Measurements from ENCODE around the gene GSG1L. TPM values are rescaled to one million over a fixed set of nuclear protein-coding genes. Genes with fewer than 3 reads are reported as not detected.

The GSG1L gene
- polyA plus RNA-seq, 3 donors = not detected

GRCh38 chr16:28025631-28026030, 37.9 kb downstream of the GSG1L start:
- peaks cover 0 to 20% (median 16%) of the 10 kb centered on the region in 7 donors for H3K9me3 Mint-ChIP-seq
- Histone ChIP-seq H3K4me2 (replicated peaks; ENCODE audit: extremely low read depth, low read length, poor library complexity, severe bottlenecking) (no peak overlapping the region), H3K9me3 (replicated peaks in 1 of 2; ENCODE audit: control insufficient read depth in 1 of 2, insufficient read depth in 1 of 2, low read length in 2 of 2) (peaks cover 0 to 4% of the 10 kb centered on the region in 2 donors), H4K20me1 (ENCODE audit: insufficient read depth, low read length) (no peaks in the 10 kb centered on the region), H3K9ac (ENCODE audit: insufficient read depth, low read length, poor library complexity, severe bottlenecking) (no peak overlapping the region), H3K4me3 (replicated peaks in 1 of 3; ENCODE audit: low read depth in 2 of 3, low read length in 3 of 3) (no peak overlapping the region), H2AFZ (ENCODE audit: insufficient read depth, low read depth, low read length, poor library complexity, severe bottlenecking) (no peak overlapping the region), H3K36me3 (replicated peaks in 1 of 2; ENCODE audit: control insufficient read depth in 1 of 2, insufficient read depth in 2 of 2, low read length in 2 of 2) (no peaks in the 10 kb centered on the region), H3K27ac (ENCODE audit: low read depth in 1 of 2, low read length in 2 of 2) (no peak overlapping the region), H3K4me1 (ENCODE audit: control insufficient read depth in 1 of 2, insufficient read depth in 2 of 2, low read length in 2 of 2) (no peaks in the 10 kb centered on the region), H3K79me2 (ENCODE audit: insufficient read depth, low read length) (no peaks in the 10 kb centered on the region), H3K27me3 (ENCODE audit: control insufficient read depth in 2 of 2, insufficient read depth in 2 of 2, low read length in 2 of 2) (no peaks in the 10 kb centered on the region)
- H3K36me3 Mint-ChIP-seq = no peaks in the 10 kb centered on the region
- no peak overlapping the region for H3K4me3 Mint-ChIP-seq
- intact Hi-C loops (cut with micrococcal nuclease) = no loop called here
- H3K27me3 Mint-ChIP-seq (ENCODE audit: low read depth in 3 of 3) = peaks cover 2 to 6% (median 6%) of the 10 kb centered on the region in 3 donors
- no peak for DNase-seq
- H3K27ac Mint-ChIP-seq = no peak overlapping the region
- WGBS (ENCODE audit: insufficient coverage) = 96% methylated on average over 4 of the region's 4 CpGs
- H3K4me1 Mint-ChIP-seq = no peaks in the 10 kb centered on the region
- no peak for TF ChIP-seq CTCF (IDR thresholded peaks at IDR 0.05)

GRCh38 chr16:28019218-28019617, 44.3 kb downstream of the GSG1L start:
- Histone ChIP-seq H3K79me2 (ENCODE audit: insufficient read depth, low read length) (no peaks in the 10 kb centered on the region), H3K27ac (ENCODE audit: low read depth in 1 of 2, low read length in 2 of 2) (no peak overlapping the region), H3K9me3 (replicated peaks in 1 of 2; ENCODE audit: control insufficient read depth in 1 of 2, insufficient read depth in 1 of 2, low read length in 2 of 2) (peaks cover 0 to 7% of the 10 kb centered on the region in 2 donors), H3K4me3 (replicated peaks in 1 of 3; ENCODE audit: low read depth in 2 of 3, low read length in 3 of 3) (no peak overlapping the region), H3K4me2 (replicated peaks; ENCODE audit: extremely low read depth, low read length, poor library complexity, severe bottlenecking) (no peak overlapping the region), H3K27me3 (ENCODE audit: control insufficient read depth in 2 of 2, insufficient read depth in 2 of 2, low read length in 2 of 2) (no peaks in the 10 kb centered on the region), H3K9ac (ENCODE audit: insufficient read depth, low read length, poor library complexity, severe bottlenecking) (no peak overlapping the region), H3K4me1 (ENCODE audit: control insufficient read depth in 1 of 2, insufficient read depth in 2 of 2, low read length in 2 of 2) (no peaks in the 10 kb centered on the region), H4K20me1 (ENCODE audit: insufficient read depth, low read length) (no peaks in the 10 kb centered on the region), H2AFZ (ENCODE audit: insufficient read depth, low read depth, low read length, poor library complexity, severe bottlenecking) (no peak overlapping the region), H3K36me3 (replicated peaks in 1 of 2; ENCODE audit: control insufficient read depth in 1 of 2, insufficient read depth in 2 of 2, low read length in 2 of 2) (no peaks in the 10 kb centered on the region)
- H3K36me3 Mint-ChIP-seq = no peaks in the 10 kb centered on the region
- WGBS (ENCODE audit: insufficient coverage) = 100% methylated on average over 1 of the region's 5 CpGs
- H3K27me3 Mint-ChIP-seq (ENCODE audit: low read depth in 3 of 3) = peaks cover 3 to 8% (median 5%) of the 10 kb centered on the region in 3 donors
- no peak for TF ChIP-seq CTCF (IDR thresholded peaks at IDR 0.05)
- intact Hi-C loops (cut with micrococcal nuclease) = no loop called here
- no peaks in the 10 kb centered on the region for H3K4me1 Mint-ChIP-seq
- H3K4me3 Mint-ChIP-seq = no peak overlapping the region
- no peak overlapping the region for H3K27ac Mint-ChIP-seq
- DNase-seq = no peak
- peaks cover 0 to 24% (median 16%) of the 10 kb centered on the region in 7 donors for H3K9me3 Mint-ChIP-seq

Measured in CD14-positive monocyte (primary cell).